Pons (tissue), 1 donor: ENCODE measurements around the gene FRS3.
"Not testable (repeated sequence)": the region's sequence is repeated elsewhere in the genome, so short reads cannot be mapped to it uniquely, and the experiment has no call there.

Experiments
- DNase-seq: peaks from one replicate; pipeline ENCODE4 v3.0.0-alpha.2; 2016; ENCODE audit warnings: low spot score

FRS3 gene

GRCh38 chr6:41779788-41780550 lies at the start of gene FRS3:
Gene FRS3 (minus strand): TSS chr6:41779900. CDS start chr6:41776987, 2,913 bp downstream.
- peak; percentile 97 for DNase-seq

- no peak for DNase-seq
These were observed 46.8 kb upstream of the FRS3 start for GRCh38 chr6:41826343-41827022.

DNA sequence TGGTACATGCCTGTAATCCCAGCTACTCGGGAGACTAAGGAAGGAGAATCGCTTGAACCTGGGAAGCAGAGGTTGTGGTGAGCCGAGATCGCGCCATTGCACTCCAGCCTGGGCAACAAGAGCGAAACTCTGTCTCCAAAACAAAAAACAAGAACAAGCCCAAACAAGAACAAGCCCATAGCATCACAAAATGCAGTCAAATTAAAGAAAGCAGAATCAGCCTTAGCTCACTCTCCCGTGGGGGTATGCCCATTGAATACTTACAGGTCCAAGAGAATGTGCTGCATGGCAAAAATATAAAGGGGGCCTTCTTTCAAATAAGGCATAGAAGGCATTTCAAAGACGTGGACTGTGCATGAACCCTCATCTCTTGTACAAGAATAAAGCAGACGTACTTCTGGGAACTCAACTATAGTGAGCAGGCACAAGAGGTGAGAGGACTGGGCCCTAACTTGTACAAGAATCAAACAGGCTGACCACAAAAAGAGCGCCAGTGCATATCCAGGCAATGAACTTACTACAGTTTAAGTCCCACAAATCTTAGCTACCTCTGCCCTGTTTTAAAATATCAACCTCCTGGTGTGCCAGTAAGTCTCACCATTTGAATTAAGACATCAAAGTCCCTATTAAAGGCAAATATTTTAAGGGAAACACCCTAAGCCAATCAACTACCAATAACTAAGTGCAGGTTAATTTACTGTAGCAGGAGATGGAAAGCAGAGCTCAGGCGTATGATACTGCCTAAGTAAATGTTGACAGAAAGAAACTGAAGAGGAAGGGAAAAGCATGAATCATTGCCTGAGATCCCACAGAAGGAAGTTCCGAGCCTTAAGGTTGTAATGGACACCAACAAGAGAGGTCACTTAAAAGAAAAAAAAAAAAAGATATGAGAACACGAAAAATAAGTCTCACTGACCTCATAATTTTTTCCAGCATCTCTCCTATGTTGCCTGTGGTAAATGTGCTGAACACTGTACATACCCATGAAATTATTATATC lies 45.2 kb upstream of the FRS3 start:
- no peak for DNase-seq

DNA sequence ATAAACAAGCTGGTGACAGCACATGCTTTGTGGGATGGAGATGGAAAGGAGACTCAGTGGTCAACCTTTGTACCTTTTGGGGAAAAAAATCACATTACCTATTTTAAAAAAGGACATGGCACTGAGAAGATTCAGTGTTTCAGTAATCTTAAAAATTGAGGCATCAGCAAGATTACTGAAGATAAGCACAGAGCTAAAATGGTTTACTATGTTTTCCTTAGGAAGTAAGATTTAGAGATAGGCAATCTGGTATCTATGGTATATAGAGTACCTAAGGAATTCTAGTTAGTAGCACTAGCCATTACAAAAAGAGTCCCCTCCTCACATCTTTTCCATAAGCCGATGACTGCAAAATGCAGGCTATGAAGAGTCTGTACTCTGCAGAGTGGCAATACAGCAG lies 43.5 kb upstream of the FRS3 start:
- DNase-seq, result no peak

- DNase-seq, result no peak
These were observed 42.3 kb upstream of the FRS3 start for GRCh38 chr6:41822021-41822420.

GRCh38 chr6:41821266-41821665 lies 41.6 kb upstream of the FRS3 start:
- no peak for DNase-seq

DNA sequence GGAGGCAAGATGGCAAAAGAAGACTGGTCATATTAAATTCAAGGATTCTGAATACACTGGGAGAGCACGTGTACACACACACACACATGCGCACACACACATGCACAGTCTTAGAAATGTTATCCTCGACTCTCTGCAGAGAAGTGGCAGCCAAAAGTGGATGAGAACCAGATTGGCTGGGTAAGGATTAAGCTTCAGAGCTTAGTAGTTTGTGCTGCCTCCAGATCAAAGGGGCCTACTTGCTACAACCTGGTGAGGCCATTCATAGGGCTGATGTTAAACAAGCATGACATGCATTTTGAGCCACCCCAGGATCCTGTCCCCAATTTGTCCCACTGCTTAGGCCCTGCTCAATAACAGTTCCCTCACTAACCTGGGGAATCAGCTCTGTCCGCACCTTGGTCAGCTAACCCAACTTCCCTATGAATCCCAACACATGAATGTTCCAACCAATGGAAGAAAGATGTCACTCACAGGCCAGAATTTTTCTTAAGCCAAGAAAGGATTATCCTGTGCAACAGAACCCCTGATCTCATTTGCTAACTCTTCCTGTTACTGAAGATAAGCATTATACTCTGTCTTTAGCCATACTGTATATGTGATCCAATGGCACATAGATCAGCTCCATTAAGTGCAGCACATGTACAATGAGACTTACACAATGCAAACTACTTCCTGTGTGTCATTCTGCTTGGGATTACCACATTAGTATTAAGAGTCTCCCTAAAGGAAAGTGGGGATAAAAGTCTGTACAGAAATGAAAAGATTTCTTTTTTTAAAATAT lies 38.8 kb upstream of the FRS3 start:
- DNase-seq, result no peak

DNA sequence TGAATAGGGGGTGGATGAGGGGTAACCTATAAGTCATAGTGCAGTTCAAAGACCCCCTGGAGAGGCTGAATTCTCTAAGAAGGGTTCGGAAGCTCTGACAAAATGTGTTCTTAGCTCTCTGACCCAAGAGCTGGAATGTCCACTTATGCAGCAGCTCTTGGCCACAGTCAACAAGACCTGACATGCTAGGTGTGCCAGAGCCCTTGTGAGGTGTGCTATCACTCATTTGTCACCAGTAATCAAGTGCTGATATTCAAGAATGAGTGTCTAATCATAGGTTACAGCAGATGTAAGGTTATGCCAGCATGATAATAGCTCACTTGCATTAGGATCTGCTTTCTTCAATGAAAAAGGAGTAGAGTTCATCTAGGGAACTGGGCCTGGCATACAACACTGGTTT lies 35.9 kb upstream of the FRS3 start:
- no peak for DNase-seq

GRCh38 chr6:41814629-41815028 lies 34.9 kb upstream of the FRS3 start:
- DNase-seq, result no peak

DNA sequence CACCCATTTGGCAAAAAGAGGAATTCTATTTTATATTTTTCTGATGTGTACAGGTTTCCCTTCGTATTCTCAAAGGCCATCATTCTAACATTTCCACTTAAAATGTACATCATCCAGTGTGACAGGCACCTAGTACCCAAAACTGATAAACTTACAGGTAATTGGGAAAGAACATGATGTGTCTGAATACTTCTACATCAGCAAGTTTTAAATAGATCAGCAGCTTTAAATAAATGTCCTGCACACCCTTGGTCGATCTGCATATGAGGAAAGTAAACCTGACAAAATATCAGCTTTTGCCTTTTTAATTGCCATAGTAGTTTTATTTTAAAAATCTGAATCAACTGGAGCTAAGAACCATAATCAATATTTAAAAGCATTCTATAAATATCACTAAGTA lies 34.3 kb upstream of the FRS3 start:
- no peak for DNase-seq

DNA sequence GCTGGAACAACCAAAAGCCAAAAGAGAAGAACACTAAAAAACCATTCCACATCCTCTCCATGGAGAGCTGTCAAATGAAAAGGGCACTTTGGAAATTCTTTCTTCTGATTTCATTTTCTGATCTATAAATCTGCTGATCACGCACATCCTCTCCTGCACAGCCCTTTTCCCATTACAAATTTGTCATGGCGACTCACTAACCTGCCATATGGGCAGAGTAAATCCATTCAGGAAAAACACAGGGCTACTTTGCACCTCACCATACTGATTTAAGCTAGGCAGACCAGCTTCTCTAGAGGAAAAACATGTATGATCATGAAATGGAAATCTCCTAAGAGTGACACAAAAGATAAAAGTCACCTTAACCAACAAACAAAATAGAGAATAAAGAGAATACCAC lies 33.8 kb upstream of the FRS3 start:
- DNase-seq, result no peak

GRCh38 chr6:41811946-41812345 lies 32.2 kb upstream of the FRS3 start:
- not testable (repeated sequence) for DNase-seq

DNA sequence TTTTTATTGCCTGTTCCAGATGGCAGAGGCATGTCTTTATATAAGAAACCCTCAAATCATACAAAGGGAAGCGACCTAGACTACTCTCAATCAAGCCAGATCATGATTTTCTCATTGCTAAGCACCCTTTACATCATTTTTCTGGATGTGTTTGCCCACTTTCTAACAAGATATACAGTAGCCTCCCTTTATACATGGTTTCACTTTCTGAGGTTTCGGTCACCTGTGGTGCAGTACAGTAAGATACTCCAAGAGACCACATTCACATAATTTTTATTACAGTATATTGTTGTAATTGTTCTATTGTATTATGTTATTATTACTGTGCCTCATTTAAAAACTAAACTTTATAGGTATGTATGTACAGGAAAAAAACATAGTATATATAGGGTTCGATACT lies 31.4 kb upstream of the FRS3 start:
- no peak for DNase-seq

DNA sequence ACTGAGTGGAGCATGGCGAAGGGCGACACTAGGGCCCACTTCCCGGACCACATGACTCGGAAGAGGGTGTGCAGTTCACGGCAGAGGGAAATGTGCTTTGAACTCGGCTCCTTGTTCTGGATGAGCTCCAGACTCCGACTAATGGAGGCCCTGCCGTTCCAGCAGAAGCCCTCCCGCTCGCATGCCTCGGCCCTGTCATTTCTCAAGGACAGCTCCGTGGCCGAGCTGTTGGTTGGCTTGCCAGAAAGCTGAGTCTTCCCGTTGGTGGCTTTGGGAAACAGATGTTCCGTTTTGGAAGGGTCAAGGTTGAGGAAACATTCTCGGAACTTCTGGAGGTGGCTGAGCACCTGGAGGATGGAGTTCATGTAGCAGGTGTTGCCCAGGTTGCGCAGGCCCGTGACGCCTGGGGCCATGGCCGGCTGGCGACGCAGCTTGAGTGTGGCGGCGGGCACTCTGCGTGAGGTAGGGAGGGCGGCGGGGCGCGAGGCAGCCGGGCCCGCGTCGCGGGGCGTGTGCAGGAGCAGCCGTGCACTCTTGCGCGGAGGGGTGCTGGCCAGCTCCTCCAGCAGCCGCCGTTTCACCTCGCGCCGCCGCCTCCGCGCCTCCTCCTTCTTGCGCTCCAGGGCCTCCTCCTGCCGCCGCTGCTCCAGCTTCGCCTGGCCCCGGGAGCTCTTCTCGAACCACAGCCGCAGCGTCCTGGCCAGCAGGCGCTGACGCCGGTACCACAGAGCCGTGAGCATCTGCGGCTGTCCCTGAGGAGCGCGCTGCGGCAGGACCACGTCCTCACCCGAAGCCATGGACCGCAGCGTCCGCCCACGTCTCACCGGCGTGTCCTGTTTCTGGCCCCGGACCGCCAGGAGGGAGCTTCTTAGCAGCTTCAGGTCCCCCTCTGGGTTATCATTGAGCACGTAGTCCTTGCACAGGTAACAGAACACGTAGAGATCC lies 26.4 kb upstream of the FRS3 start:
- no peak for DNase-seq

DNA sequence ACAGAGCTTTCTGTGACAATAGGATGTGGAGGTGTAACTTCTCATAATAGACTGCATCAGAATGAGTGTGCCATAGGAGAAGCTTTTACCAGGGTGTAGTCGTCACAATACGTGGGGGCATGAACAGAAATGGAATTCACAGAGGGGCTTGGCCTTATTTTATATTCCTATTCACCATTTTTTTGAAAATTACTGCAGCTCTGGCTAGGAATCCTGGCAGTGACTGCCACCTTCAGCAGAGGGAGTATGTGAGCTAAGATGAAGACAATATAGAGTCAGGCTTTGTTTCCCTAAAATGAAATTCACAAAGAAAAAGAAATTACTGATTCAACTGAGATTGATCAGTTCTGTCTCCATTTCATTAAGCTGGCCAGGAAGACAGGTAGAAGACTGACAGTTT lies 21.7 kb upstream of the FRS3 start:
- peak; percentile 34 for DNase-seq

DNA sequence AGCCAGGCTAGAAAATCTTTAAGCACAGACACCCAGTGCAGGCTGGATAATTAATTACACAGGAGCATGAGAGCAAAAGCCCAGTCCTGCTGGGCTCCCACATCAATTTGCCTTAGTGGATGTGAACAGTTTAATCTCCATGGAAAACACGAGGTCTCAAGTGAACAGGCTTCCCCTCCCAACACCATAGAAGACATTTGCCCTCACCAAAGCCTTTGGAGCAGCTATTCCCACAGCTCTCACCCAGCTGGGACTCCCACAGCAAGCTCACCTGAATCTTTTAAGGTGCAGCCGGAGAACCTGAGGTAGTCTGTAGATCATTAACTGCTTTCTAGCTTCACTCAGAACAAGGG lies 19.8 kb upstream of the FRS3 start:
- no peak for DNase-seq

DNA sequence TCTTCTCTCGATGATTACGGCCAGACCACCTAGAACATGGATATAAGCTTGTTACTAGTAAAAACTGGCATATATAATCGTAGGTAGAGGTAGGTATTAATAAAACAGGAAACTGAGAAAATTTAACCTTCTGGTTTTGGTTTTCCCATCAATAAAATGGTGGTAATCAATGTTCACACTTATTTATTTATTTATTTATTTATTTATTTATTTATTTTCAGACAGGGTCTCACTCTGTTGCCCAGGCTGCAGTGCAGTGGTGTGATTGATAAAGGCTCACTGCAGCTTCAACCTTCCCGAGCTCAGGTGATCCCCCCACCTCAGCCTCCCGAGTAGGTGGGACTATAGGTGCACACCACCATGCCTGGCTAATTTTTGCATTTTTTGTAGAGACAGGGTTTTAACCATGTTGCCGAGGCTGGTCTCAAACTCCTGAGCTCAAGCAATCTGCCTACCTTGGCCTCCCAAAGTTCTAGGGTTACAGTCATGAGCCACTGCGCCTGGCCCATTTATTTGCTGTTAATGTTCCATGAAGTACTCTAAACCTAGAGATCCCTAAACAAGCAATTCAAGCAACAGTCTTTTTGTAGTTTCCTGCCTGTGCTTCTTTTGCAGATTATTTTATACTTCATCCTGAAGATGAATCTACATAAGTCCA lies 19.3 kb upstream of the FRS3 start:
- DNase-seq, result no peak

DNA sequence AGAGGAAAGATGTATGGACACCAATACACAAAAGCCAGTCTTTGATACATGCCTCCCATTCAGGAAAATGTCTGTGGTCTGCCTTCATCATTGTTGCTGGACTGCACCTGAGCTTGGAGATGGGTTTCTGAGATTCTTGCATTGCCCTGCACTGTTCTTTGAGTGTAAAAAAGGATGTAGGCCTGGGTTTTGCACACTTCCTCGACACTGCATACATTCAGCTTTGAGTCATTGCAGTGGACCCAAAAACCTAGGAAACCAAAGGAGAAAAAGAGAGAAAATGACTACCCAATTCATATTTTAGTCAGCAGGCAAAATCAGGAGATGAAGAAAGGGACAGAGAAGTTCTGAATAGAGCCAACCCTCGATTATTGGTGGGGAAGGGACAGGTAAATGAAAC lies 16.8 kb upstream of the FRS3 start:
- DNase-seq, result no peak

- no peak for DNase-seq
These were observed 12.3 kb upstream of the FRS3 start for GRCh38 chr6:41791984-41792383.

GRCh38 chr6:41791305-41791704 lies 11.6 kb upstream of the FRS3 start:
- no peak for DNase-seq
